RWPE2 (cell line): ENCODE measurements around the gene AFMID.

ENCODE experiments used
- ATAC-seq: fragments of 200-7000 bp; cut with Tn5 transposase; 3 replicates; pipeline ENCODE4 v1.9.1; 2021; ENCODE audit warnings: low read depth
- DNase-seq: peaks from one replicate; pipeline ENCODE4 v3.0.0-alpha.2; 2020; ENCODE audit warnings: low spot score
- H3K27ac ChIP-seq: fragments of 450-650 bp; 2 replicates; pipeline ENCODE4 v1.5.1; 2017; ENCODE audit warnings: mild to moderate bottlenecking; ENCODE audit not compliant: poor library complexity, severe bottlenecking
- H3K27me3 ChIP-seq: fragments of 250-450 bp; sonication (Bioruptor Pico); 2 replicates; pipeline ENCODE4 v1.5.1; 2021; ENCODE audit warnings: mild to moderate bottlenecking, moderate library complexity; ENCODE audit not compliant: insufficient read depth, poor library complexity, severe bottlenecking
- H3K36me3 ChIP-seq: fragments of 250-450 bp; sonication (Bioruptor Pico); 2 replicates; pipeline ENCODE4 v1.5.1; 2020; ENCODE audit warnings: low read depth, mild to moderate bottlenecking, moderate library complexity
- H3K4me1 ChIP-seq: fragments of 250-450 bp; sonication (Bioruptor Pico); 2 replicates; pipeline ENCODE4 v1.5.1; 2021; ENCODE audit warnings: mild to moderate bottlenecking, moderate library complexity; ENCODE audit not compliant: insufficient read depth, poor library complexity, severe bottlenecking
- H3K4me3 ChIP-seq: fragments of 250-450 bp; sonication (Bioruptor Pico); 2 replicates; pipeline ENCODE4 v1.5.1; 2021; ENCODE audit warnings: mild to moderate bottlenecking, moderate library complexity; ENCODE audit not compliant: severe bottlenecking
- H3K9me3 ChIP-seq: fragments of 250-450 bp; sonication (Bioruptor Pico); 2 replicates; pipeline ENCODE4 v1.5.1; 2021; ENCODE audit warnings: mild to moderate bottlenecking, moderate library complexity; ENCODE audit not compliant: severe bottlenecking
- CTCF ChIP-seq: fragments of 450-650 bp; IDR thresholded peaks from one replicate; pipeline ENCODE4 v1.5.1; 2017; ENCODE audit warnings: mild to moderate bottlenecking, moderate library complexity; ENCODE audit not compliant: poor library complexity, severe bottlenecking

AFMID gene

DNA sequence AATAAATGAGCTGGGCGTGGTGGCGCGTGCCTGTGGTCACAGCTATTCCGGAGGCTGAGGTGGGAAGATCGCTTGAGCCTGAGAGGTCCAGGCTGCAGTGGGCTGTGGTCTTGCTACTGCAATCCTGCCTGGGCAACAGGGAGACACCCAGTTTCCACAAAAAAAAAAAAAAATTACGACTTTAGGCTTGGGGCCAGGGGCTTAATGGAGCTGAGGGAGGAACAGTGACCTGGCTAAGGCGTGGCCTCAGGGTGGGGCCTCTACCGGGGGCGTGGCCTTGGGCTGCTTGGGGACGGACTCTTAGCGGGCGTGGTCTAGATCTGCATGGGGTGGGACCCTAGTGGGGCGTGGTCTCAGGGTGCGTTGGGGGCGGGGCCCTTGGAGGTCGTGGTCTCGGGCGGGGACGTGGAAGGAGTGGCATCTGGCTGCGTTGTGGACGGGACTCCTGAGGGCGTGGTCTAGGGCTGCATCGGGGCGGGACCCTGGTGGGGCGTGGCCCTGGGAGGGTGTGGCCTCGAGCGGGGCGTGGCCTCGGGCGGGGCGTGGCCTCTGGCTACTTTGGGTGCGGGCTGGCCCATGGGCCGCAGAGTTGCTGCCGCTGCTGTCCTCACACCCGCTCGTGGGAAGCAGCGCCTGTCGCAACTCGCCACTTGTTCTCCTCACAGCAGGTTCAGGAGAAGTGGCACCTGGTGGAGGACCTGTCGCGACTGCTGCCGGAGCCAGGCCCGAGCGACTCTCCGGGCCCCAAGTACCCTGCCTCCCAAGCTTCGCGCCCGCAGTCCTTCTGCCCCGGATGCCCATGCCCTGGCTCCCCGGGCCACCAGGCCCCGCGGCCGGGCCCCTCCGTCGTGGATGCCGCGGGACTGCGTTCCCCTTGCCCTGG, 46.8 kb upstream of the AFMID start:
- ATAC-seq (peak; percentile 68), DNase-seq (peak; percentile 99)
- TF ChIP-seq CTCF: no peak
- H3K4me1 ChIP-seq: peaks cover 34% of the 10 kb centered on the region
- H3K27me3 ChIP-seq: no peaks in the 10 kb centered on the region
- H3K9me3 ChIP-seq: no peaks in the 10 kb centered on the region
- H3K36me3 ChIP-seq: no peaks in the 10 kb centered on the region
- peak overlapping the region; percentile 69 for H3K27ac ChIP-seq
- H3K4me3 ChIP-seq: no peak overlapping the region

GRCh38 chr17:78141437-78142118, 45.6 kb upstream of the AFMID start:
- ATAC-seq (peak; percentile 33), DNase-seq (peak; percentile 66)
- no peaks in the 10 kb centered on the region for H3K9me3 ChIP-seq
- H3K36me3 ChIP-seq: no peaks in the 10 kb centered on the region
- no peak for TF ChIP-seq CTCF
- H3K4me3 ChIP-seq: no peak overlapping the region
- peaks cover 34% of the 10 kb centered on the region for H3K4me1 ChIP-seq
- peak overlapping the region; percentile 69 for H3K27ac ChIP-seq
- H3K27me3 ChIP-seq: no peaks in the 10 kb centered on the region

GRCh38 chr17:78142119-78142861, 44.9 kb upstream of the AFMID start:
- Histone ChIP-seq H3K9me3 (no peaks in the 10 kb centered on the region), H3K27me3 (no peaks in the 10 kb centered on the region), H3K27ac (peak overlapping the region; percentile 69), H3K4me3 (no peak overlapping the region), H3K36me3 (no peaks in the 10 kb centered on the region), H3K4me1 (peaks cover 34% of the 10 kb centered on the region)
- peak; percentile 98 for DNase-seq
- TF ChIP-seq CTCF: no peak
- peak; percentile 75 for ATAC-seq

DNA sequence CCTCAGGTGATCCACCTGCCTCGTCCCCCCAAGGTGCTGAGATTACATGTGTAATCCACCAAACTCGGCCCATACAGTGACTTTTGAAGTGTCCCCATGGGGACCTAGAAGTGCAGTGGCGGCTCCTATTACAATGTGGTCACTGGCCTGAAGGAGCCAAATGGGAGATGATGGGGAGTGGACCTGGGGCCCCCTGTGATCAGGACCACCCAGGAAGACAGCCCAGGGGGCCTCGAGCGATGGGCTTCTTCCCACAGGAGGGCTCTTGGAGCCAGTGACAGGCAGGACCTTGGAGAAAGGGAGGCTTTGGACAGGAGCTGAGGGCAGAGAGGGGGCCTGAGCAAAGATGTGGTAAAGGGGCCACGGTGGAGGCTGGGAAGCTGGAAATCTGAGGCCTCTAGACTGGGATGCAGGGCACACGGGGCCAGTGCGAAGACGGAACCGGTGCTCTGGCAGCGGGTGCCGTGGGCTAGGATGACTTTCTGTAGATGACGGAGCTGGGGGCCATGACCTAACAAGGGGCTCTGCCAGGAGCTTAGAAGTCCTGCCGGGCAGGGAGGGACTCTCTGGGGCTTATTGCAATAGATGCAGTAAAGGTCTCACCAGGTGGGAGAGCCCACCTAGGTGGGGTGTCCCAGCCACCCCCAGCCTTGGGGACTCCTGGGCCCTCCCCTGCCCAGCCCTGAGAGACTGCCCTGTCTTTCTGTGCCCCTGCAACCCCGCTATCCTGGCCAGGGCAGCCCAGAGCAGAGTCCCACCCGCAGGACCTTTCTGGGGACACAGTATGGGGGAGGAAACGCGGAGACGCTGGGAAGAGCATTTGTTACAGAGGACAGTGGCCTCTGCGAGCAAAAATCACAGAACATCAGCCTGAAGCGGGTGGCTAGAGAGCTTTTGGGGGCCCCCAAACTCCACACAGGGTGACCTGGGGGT, 43.7 kb upstream of the AFMID start:
- Histone ChIP-seq H3K27ac (peak overlapping the region; percentile 2), H3K9me3 (no peaks in the 10 kb centered on the region), H3K4me3 (no peak overlapping the region), H3K4me1 (peaks cover 34% of the 10 kb centered on the region), H3K27me3 (no peaks in the 10 kb centered on the region), H3K36me3 (no peaks in the 10 kb centered on the region)
- no peak for TF ChIP-seq CTCF
- DNase-seq (no peak), ATAC-seq (no peak)
